Panc1 (cell line): Measurements from ENCODE around the gene MAML3. TPM values are rescaled to one million over a fixed set of nuclear protein-coding genes. Genes with fewer than 3 reads are reported as not detected.

Source experiments
- ATAC-seq: fragments of 200-7000 bp; cut with Tn5 transposase; 2 replicates; pipeline ENCODE4 v1.9.1; 2020; ENCODE audit warnings: mild to moderate bottlenecking, moderate library complexity
- BruUV-seq: library from RNA; stranded (reverse); fragments of 400-500 nt; replicated peaks from 2 replicates; lab custom pipeline; 2021; lab: Mats Ljungman, UMichigan
- CTCF ChIA-PET: fragments of 300-600 bp; sonication (Branson Sonifier 250); formaldehyde crosslinking; loops from one replicate; lab custom pipeline; 2022; ENCODE audit warnings: antibody characterized with exemption; lab: Charles Lee
- POLR2A ChIA-PET: fragments of 300-600 bp; sonication (Branson Sonifier 250); formaldehyde crosslinking; loops from one replicate; lab custom pipeline; 2022; ENCODE audit warnings: antibody characterized with exemption; lab: Charles Lee
- DNase-seq: peaks from one replicate; pipeline ENCODE4 v3.0.0-alpha.2; 2010; ENCODE audit warnings: low read depth, low spot score
- H3K27ac ChIP-seq: 2 replicates; pipeline ENCODE4 v1.5.1; 2011; ENCODE audit warnings: mild to moderate bottlenecking, low read length, inconsistent platforms
- H3K27me3 ChIP-seq: fragments of 200-500 bp; sonication (Bioruptor generic); 2 replicates; pipeline ENCODE4 v1.6.0; 2014; ENCODE audit warnings: low read length, inconsistent platforms; ENCODE audit not compliant: control insufficient read depth, insufficient read depth
- H3K36me3 ChIP-seq: fragments of 200-500 bp; sonication (Bioruptor generic); 2 replicates; pipeline ENCODE4 v1.5.1; 2014; ENCODE audit warnings: inconsistent platforms, mild to moderate bottlenecking, low read length, moderate library complexity; ENCODE audit not compliant: control insufficient read depth, insufficient read depth
- H3K4me1 ChIP-seq: 2 replicates; pipeline ENCODE4 v1.5.1; 2011; ENCODE audit warnings: inconsistent platforms, mild to moderate bottlenecking, low read length, moderate library complexity; ENCODE audit not compliant: control insufficient read depth, insufficient read depth
- H3K4me3 ChIP-seq, 2 experiments: 2 replicates each; pipeline ENCODE4 v1.5.1; 2011 to 2012; ENCODE audit warnings: low read depth in 2 of 2, low read length in 2 of 2, mild to moderate bottlenecking in 2 of 2, inconsistent platforms in 1 of 2, moderate library complexity in 1 of 2
- H3K9me3 ChIP-seq: fragments of 200-500 bp; sonication (Bioruptor generic); 2 replicates; pipeline ENCODE4 v1.5.1; 2014; ENCODE audit warnings: low read depth, mild to moderate bottlenecking, inconsistent platforms, low read length, moderate library complexity; ENCODE audit not compliant: control insufficient read depth, insufficient read depth
- CTCF ChIP-seq: fragments of 450-650 bp; IDR thresholded peaks from 2 replicates; pipeline ENCODE4 v1.5.1; 2017; ENCODE audit warnings: mild to moderate bottlenecking
- POLR2AphosphoS5 ChIP-seq: IDR thresholded peaks from 2 replicates; pipeline ENCODE4 v1.6.1; 2012; ENCODE audit warnings: mild to moderate bottlenecking, low read depth, low read length, moderate library complexity
- SIN3A ChIP-seq: IDR thresholded peaks from 2 replicates; pipeline ENCODE4 v1.6.1; 2012; ENCODE audit warnings: low read depth, mild to moderate bottlenecking, low read length, moderate library complexity, borderline replicate concordance; ENCODE audit not compliant: insufficient read depth
- TCF7L2 ChIP-seq: IDR thresholded peaks from 2 replicates; pipeline ENCODE4 v1.6.1; 2011; ENCODE audit warnings: mild to moderate bottlenecking, low read depth, low read length, inconsistent platforms
- in situ Hi-C: cut with HindIII; loops from 2 replicates; pipeline ENCODE4 v1.10.0; 2016; ENCODE audit warnings: low sequenced_read_pairs, low pct_unique_long_range_greater_than_20kb
- intact Hi-C: fragments of 100-400 bp; cut with micrococcal nuclease; formaldehyde crosslinking; loops from one replicate; pipeline ENCODE4 v1.10.0; 2022; ENCODE audit not compliant: unreplicated experiment
- total RNA-seq: library from RNA; stranded (reverse); gene quantifications from one replicate; pipeline ENCODE4 v1.2.1, GENCODE V29; 2021; ENCODE audit not compliant: unreplicated experiment
- TF ChIP-seq, protein P1 (sequence below), 2 experiments: IDR thresholded peaks; 2 replicates each; pipeline ENCODE4 v1.6.1; 2011 to 2012; ENCODE audit warnings: low read depth in 2 of 2, control low read depth in 1 of 2, low read length in 1 of 2, mild to moderate bottlenecking in 1 of 2, moderate library complexity in 1 of 2; ENCODE audit not compliant: insufficient read depth in 1 of 2

MAML3 gene
- total RNA-seq, 1 experiment from 2014 or later, result 7.7 TPM

- TF ChIP-seq POLR2AphosphoS5, result no peak
- TF ChIP-seq TCF7L2, result no peak
- TF ChIP-seq CTCF, result no peak
- no peak for TF ChIP-seq SIN3A
- TF ChIP-seq, protein P1, sequence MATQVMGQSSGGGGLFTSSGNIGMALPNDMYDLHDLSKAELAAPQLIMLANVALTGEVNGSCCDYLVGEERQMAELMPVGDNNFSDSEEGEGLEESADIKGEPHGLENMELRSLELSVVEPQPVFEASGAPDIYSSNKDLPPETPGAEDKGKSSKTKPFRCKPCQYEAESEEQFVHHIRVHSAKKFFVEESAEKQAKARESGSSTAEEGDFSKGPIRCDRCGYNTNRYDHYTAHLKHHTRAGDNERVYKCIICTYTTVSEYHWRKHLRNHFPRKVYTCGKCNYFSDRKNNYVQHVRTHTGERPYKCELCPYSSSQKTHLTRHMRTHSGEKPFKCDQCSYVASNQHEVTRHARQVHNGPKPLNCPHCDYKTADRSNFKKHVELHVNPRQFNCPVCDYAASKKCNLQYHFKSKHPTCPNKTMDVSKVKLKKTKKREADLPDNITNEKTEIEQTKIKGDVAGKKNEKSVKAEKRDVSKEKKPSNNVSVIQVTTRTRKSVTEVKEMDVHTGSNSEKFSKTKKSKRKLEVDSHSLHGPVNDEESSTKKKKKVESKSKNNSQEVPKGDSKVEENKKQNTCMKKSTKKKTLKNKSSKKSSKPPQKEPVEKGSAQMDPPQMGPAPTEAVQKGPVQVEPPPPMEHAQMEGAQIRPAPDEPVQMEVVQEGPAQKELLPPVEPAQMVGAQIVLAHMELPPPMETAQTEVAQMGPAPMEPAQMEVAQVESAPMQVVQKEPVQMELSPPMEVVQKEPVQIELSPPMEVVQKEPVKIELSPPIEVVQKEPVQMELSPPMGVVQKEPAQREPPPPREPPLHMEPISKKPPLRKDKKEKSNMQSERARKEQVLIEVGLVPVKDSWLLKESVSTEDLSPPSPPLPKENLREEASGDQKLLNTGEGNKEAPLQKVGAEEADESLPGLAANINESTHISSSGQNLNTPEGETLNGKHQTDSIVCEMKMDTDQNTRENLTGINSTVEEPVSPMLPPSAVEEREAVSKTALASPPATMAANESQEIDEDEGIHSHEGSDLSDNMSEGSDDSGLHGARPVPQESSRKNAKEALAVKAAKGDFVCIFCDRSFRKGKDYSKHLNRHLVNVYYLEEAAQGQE (IDR thresholded peaks at IDR 0.05; ENCODE audit: insufficient read depth in 1 of 2, low read depth in 2 of 2, low read length in 1 of 2), result no peak
- in situ Hi-C loops, result no loop called here
- no peaks in the 10 kb centered on the region for H3K27me3 ChIP-seq
- H3K27ac ChIP-seq, result peak overlapping the region; percentile 68
- POLR2A ChIA-PET, result no interaction called here
- no TSS peak for BruUV-seq
- intact Hi-C loops, result no loop called here
- no peaks in the 10 kb centered on the region for H3K36me3 ChIP-seq
- no peak overlapping the region for H3K4me3 ChIP-seq
- CTCF ChIA-PET, result no interaction called here
- no peak for DNase-seq
- no peak for ATAC-seq
- H3K9me3 ChIP-seq, result no peaks in the 10 kb centered on the region
- H3K4me1 ChIP-seq, result peaks cover 37% of the 10 kb centered on the region
Measured at GRCh38 chr4:139920486-139921002, 233.4 kb downstream of the MAML3 start.

- Histone ChIP-seq H3K4me1 (peaks cover 43% of the 10 kb centered on the region), H3K27ac (peak overlapping the region; percentile 68; the same call in 1 of the 2 replicates), H3K9me3 (no peaks in the 10 kb centered on the region), H3K4me3 (no peak overlapping the region), H3K27me3 (no peaks in the 10 kb centered on the region), H3K36me3 (no peaks in the 10 kb centered on the region)
- intact Hi-C loops (no loop called here), in situ Hi-C loops (no loop called here)
- no peak for ATAC-seq
- DNase-seq, result no peak
- TF ChIP-seq TCF7L2 (no peak), POLR2AphosphoS5 (no peak), SIN3A (no peak), CTCF (no peak)
- TF ChIP-seq, protein P1 (IDR thresholded peaks at IDR 0.05; ENCODE audit: insufficient read depth in 1 of 2, low read depth in 2 of 2, low read length in 1 of 2), result no peak
- no TSS peak for BruUV-seq
- ChIA-PET POLR2A (no interaction called here), CTCF (no interaction called here)
Measured at GRCh38 chr4:139919521-139919920, 234.5 kb downstream of the MAML3 start.
